Limb (tissue), 2 donors: ENCODE measurements around the gene BRAT1.
"Not testable (repeated sequence)": the region's sequence is repeated elsewhere in the genome, so short reads cannot be mapped to it uniquely, and the experiment has no call there.

Experiments
- DNase-seq, 2 donors: peaks; one replicate each; pipeline ENCODE4 v3.0.0-alpha.2; 2016; ENCODE audit errors: extremely low spot score in 2 of 2

The BRAT1 gene

DNA sequence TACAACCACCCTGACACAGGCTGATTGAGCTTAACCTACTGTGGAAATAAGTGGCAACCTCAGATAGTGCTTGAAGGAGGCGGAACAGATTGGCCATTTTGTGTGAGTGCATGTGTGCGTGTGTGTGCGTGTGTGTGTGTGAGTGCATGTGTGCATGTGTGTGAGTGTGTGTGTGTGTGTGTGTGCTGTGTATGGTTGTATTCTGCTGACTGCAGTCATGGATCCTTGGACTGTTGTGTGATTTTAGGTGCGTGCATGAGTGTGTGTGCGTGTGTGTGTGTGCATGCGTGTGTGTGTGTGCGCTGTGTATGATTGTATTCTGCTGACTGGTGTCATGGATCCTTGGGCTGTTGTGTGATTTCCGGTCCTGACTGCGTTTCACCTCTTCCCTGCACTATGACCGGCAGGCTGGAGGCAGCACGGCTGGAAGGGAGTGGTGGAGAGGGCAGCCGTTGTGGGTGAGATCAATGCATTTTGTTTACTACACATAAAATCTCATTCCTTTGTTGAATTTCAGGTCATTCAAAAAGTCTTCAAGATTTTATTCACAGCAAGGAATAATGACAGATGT is 9.7 kb upstream of the BRAT1 start:
- DNase-seq, result no peak

DNA sequence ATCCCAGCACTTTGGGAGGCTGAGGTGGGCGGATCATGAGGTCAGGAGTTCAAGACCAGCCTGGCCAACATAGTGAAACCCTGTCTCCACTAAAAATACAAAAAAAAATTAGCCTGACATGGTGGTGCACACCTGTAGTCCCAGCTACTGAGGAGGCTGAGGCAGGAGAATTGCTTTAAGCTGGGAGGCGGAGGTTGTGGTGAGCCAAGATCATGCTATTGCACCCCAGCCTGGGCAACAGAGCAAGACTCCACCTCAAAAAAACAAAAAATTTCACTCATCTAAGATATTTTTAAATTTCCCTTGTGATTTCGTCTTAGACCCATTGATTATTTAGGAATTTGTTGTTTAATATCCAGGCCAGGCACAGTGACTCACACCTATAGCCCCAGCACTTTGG is 8.6 kb upstream of the BRAT1 start:
- not testable (repeated sequence) for DNase-seq

DNA sequence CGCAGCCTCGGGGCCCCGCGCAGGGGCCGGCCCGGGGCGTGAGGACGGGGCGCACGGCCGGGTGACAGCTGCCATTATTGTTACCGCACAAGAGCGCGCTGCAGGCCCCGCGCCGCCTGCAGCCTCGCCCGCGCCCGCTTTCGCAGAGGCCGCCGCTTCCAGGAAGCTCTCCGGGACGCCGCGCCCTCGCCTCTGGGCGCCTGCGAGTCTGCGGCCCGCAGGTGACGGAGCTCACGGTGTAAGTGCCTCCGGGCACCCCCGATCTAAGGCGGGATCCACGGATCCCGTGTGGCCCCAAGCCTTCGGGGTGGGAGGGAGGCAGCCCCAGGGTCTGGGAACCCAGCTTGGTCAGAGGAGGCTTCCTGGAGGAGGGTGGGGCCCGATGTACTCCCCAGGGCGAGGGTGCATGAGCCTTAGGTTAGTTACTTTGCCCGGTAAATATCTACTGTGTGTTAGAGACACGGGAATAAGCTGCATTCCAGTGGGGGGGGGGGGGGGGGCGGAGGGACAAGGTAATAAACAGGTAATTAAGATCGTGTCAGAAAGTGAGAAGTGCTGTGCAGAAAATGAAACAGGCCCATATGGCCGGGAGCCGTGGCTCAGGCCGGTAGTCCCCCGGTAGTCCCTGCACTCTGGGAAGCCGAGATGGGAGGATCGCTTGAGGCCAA is 4.1 kb upstream of the BRAT1 start:
- no peak for DNase-seq

DNA sequence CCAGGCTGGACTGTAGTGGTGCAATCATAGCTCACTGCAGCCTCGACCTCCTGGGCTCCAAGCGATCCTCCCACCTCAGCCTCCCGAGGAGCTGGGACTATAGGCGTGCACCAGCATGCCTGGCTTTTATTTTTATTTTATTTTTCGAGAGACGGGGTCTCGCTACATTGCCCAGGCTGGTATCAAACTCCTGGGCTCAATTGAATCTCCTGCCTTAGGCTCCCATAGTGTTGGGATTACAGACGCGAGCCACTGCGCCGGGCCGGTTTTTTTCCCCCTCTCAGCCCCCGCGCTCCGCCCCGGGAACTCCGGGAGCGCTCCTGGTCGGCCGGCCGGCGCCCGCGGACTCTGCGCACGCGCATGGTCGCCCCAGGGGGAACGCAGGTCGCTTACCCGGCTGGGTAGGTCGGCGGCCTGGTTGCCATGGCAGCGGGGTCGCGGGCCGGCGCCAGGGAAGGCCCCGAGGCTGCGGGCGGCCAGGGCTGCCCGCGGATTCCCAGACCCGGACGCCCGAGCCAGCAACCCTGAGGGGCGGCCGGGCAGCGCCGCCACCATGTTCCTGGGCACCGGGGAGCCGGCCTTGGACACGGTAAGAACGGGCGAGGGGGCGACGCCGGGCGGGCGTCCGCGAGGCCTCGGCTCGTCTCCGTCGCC is 3.4 kb upstream of the BRAT1 start, which contains the start of gene IQCE:
Gene IQCE, plus strand, starts transcription at position 351 of the 654 bp plus-strand sequence. Its CDS starts 203 bp downstream, at position 554.
- peak; percentile 85 to 95 for DNase-seq

DNA sequence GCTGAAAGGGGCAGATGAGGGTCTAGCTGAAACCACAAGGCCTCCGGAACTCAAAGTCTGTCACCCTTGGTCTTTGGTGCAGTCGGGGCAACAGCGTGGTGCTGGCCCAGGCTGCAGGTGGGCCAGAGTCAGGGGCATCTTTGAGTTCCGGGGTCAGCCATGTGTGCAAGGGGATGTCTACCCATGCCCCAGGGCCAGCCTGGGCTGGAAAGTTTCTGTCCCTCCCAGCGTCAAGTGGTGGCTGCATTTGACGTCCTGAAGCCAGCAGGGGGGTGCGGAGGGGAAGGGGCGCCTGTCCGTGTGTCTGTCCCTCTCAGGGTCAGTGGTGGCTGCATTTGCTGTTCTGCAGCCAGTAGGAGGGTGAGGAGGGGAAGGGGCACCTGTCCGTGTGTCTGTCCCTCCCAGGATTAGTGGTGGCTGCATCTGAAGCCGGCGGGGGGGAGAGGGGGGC is 638 bp downstream of the BRAT1 start:
- no peak for DNase-seq

DNA sequence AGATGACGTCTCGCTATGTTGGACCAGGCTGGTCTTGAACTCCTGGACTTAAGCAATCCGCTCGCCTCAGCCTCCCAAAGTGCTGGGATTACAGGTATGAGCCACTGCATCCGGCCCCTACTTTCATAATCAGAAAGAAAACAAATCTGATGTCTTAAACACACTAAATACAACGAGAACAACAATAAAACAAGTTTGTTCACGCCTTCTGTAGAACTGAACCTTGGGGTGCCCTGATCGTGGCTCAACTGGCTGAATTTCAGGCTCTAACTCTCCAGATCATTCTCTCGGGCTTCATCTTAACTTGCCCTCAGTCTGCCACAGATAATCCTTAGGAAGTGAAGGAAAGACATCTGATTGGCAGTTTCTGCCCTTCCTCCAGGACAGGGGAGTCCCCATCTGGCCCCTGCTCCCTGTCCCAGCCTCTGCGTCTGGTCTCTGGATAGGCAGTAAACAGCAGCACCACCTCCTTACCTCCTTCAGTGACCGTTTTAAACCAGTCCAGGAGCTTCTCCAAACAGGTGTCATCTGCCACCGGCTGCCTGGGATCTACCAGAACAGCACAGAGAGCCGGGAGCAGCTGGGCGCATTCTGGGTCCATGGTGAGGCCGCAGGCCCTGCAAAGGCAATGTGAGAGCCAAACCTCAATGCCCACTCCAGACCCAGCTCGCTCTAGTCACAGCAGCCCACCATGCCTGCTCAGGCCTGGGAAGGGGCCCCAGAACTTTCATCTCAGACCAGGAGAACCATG is 1.3 kb downstream of the BRAT1 start:
- DNase-seq, result no peak

DNA sequence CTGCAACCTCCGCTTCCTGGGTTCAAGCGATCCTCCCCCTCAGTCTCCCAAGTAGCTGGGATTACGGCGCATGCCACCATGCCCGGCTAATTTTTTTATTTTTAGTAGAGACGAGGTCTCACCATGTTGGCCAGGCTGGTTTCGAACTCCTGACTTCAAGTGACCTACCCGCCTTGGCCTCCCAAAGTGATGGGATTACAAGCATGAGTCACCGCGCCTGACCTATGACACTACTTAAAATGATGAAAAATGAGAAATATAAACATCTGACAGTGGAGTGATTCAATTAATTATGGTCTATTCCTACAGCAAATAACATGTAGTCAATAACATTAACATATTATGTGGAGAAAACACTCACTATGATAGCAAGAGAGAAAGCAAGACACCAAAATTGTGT is 2.2 kb downstream of the BRAT1 start:
- DNase-seq, result no peak

DNA sequence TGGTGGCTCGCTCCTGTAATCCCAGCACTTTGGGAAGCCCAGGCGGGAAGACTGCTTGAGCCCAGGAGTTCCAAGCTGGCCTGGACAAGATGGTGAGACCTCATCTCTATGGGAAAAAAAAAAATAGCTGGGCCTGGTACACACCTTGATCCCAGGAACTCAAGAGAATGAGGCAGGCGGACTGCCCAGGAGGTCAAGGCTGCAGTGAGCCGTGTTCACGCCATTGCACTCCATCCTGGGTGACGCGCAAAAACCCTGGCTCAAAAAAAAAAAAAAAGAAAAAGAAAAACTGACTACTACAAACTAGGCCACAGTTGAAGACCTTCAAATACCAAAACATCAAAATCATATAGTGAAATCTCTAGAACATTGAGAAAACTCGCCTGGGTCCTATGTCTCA is 3.9 kb downstream of the BRAT1 start:
- DNase-seq, result no peak

DNA sequence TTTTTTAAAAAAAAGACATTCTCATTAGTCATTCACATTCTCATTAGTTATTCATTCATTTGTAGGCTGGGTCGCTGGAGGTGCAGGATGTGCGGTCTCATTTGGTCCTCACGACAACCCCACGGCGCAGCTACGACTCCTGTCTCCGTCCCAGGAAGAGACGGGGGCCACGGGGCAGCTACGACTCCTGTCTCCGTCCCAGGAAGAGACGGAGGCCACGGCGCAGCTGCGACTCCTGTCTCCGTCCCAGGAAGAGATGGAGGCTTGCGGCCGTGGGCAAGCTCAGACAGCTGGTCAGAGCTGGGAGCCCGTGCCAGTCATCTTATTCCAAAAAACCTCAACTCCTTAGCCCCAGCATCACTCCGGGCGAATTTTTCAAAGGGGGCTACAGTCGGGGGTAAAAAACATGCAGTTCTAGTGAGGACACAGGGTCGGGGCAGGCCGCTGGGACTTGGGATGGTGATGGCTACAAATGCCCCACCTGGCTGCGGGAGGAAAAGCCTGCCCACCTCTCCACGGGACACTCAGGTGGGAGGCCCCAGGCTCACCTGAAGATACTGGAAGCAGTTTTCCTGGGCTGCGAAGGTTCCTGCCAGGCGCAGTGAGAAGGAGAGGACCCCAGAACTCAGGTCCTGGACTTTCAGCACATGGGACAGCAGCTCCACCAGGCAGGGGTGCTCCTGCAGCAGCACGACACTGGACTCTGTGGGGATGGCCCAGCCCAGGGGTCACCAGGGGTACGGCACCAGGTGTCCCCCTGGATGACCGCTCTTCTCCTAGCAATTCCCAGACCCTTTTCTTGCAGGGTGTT is 8.3 kb downstream of the BRAT1 start:
- DNase-seq, result no peak

DNA sequence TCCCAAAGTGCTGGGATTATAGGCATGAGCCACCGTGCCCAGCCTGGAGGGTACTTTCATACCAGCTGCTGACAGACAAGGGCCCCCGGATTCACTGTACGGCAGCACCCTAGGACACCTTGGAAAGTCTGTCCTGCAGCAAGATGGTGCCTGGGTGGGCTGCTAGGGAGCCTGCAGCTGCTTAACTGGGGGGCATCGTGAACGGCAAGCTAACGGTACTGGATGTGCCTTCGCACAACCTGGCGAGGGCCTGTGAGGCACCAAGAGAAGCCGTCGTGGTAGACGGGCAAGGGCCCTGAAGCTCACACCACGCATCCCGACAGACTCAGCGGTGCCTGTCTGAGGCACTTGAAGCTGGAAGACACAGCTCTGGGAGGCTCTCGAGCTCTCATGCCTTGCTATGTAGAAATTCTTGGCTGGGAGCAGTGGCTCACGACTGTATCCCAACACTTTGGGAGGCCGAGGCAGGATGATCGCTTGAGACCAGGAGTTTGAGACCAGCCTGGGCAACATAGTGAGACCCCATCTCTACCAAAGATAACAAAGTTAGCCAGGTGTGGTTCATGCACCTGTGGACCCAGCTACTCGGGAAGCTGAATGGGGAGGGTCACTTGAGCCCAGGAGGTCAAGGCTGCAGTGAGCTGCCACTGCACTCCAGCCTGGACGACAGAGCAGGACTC is 9.4 kb downstream of the BRAT1 start:
- DNase-seq, result no peak

DNA sequence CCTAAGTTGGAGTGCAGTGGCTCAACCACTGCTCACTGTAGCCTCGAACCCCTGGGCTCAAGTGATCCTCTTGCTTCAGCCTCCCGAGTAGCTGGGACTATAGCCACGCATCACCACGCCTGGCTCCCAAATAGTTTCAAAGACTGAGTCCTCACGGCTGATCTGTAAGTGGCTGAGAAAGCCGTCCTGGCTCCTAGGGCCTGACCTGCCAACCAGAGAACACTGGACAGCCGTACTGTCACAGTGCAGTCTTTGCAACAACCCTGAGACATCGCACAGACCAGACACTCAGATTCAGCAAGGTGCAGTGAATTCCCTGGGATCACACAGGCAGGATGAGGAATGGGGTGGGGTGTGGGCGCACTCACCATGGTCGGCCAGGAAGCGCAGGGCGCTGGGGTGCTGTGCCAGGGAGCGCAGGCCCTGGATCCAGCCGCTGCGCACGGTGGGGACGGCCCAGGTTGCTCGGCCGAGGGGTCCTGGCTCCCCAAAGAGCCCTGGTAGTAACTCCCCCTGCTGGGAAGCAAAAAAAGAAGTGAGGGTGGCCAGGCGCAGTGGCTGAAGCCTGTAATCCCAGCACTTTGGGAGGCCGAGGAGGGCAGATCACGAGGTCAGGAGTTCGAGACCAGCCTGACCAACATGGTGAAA is 10.7 kb downstream of the BRAT1 start:
- no peak for DNase-seq

DNA sequence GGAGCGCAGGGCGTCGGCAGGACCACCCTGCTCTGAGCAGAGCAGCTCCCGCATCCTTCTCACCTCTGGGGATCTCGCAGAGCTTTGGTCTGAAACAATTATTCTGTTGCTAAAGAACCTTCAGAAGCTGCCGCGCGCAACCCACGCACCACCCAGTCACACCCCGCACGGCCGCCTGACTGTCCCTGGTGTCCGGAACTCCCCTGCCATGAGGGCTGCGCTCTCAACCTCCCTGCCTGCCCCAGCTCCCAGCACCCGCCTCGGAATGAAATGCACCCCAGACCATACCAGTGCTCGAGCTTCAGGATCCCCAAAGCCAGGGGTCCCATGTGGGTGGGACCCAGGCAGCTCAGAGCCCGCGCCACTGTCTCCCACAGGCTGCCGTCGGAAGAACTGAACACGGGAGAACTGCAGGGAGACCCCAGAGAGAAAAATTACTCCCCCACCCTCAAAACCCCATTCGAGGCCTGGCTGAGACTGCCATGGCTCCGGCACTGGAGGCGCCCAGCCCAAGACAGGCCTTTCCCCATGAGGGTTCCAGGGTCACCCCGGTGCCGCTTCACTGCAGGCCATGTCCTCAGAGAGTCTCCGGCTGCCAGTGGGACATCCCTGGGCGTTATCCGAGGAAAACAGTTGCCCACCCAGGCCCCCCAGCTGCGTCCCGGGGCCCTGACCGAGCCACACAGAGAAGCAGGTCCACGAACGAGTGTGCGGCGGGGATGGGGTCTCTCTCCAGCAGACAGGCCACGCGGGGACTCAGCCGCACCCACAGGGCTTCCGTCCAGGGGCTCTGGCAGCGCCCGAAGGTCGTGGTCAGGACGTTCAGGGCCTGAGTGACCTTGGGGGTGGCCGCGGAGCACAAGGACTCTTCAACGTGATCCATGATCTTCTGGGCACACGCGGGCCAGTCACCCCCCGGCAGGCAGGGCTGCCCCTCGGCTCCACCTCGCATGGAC is 12.1 kb downstream of the BRAT1 start:
- DNase-seq, result no peak

DNA sequence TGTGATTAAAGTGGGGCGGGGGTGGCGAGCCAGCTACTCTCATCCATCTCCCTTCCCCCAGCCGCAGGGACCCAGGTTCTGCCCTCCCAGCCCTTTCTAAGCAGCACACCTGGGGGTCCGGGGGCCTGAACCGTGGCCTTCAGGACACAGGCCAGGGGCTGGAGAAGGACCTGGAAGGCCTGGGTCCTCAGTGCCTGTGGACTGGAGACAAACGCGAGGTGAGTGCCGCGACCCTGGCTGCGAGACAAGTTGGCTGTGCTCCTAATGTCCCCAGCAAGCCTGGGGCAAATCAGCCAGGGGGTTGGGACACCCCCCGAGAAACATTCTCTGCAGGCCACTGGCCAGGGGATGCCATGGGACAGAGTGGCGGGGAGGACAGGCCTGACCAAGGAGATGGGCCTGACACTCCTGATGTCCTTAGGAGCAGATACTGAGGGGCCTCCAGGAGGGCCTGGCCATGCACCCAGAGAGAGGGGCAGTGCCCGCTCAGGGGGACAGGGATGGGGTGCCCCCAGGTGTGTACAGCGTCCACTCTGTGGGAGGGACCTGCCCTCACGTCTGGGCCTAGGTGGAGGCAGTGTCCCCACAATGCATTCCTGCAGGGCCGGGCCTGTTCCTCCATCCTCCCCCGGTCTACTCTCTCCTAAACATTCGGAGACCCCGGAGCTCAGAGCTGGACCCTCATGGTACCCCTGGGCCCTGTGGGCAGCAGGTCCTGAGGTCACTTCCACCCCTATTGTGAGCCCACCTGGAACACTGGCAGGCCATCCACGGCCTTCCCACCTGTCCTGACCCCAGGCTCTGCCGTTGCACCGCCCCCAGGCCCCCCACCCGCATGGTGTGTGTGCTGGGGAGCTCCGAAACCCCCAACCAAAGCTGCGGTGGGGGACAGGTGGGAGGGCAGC is 13.1 kb downstream of the BRAT1 start:
- DNase-seq, result no peak

DNA sequence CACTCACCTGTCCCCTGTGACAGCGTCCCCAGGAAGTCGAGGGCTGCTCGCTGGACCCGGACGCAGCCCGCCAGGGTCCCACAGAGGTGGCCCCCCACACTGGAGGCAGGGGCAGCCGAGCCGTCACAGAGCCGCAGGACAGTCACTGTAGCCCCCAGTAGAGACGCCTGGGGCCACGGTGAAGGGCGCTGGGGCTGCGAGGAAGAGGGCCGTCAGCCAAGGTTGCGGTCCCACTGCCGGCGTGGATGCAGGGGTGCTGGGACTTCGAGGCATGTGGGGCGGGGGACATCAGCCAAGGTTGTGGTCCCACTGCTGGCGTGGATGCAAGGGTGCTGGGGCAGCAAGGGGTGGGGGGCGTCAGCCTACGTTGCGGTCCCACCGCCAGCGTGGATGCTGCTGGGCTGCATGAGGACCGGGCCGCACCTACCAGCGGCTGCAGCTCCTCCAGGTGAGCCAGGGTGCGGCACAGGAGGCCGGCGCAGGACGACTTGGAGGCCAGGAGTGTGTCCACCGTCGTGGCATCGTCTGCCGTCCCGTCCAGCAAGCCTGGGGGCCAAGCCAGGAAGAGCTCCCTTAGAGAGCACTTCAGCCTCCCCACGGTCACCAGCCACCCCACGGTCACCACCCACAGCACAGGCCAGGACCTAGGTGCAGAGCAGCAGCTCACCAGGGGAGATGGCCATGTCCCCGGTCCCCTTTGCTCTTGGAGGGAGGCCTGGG is 13.9 kb downstream of the BRAT1 start:
- DNase-seq, result no peak

DNA sequence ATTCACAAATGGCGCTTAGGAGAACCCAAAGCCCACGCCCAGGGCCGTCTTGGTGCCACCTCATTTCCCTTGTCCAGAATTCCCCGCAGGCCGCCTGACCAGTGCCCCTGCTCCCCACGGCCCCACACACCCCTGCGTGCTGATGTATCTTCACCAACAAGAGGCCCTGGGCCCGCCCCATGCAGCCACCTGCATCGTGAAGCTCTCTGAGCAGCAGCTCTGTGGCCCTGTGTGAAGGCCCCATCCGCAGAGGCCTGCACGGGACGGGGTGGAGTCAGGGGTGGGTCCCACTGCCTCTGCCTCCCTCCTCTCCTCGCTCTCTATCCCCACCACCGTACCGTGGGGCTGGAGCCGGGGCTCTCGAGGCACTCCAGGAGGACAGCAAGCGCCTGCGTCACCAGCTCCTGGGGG is 14.7 kb downstream of the BRAT1 start:
- DNase-seq, result no peak

DNA sequence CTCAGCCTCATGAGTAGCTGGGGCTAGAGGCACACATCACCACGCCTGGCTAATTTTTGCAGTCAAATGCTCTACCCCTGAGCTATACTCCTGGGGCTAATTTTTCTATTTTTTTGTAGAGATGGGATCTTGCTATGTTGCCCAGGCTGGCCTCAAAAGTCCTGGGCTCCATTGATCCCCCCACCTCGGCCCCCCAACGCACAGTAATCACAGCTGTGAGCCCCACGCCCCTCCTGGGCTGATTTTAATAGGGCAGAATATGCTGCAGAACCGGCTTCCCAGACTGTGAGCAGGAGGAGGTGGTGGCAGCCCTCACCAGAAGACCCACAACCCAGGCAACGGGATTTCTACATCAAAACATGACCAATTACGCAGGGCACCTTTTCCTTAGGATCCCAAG is 15.2 kb downstream of the BRAT1 start:
- no peak for DNase-seq
